ENCODE results near the gene TMEM237. TPM values are rescaled to one million over a fixed set of nuclear protein-coding genes. Genes with fewer than 3 reads are reported as not detected.

Gene TMEM237
- total RNA-seq, 6 donors from 2014 or later, result 8.2 to 17.0 (median 13.9) TPM

DNA sequence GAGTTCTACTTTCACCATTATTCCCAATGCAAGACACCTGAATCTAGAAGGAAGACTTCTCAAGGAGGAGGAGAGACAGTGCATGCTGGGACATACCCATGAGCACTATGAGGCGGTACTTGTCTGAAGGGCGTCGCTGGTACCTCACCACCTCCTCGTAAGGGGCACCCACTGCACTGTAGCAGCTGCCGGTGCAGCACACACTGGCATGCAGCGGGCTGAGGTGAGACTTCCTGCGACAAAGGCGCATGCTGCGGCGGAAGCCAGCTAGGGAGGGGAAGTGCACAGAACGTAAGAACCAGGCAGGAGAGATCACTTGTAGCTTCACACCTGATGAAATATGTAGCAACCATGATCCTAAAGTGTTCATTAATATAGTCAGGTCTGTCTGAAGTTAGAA, 12.8 kb upstream of the TMEM237 start:
- 87 to 88% methylated on average over 11 of the region's 11 CpGs for WGBS, 2 donors
- no peak overlapping the region for H3K27ac ChIP-seq
- H3K4me1 ChIP-seq, result no peaks in the 10 kb centered on the region
- DNase-seq (peak in 1 of 2 donors; percentile 54), ATAC-seq (ENCODE audit: low FRiP score in 2 of 2) (no peak)
- no peak for TF ChIP-seq EP300 (IDR thresholded peaks at IDR 0.05)
- TF ChIP-seq POLR2AphosphoS5 (IDR thresholded peaks at IDR 0.05), result no peak
- no peak for TF ChIP-seq POLR2A (IDR thresholded peaks at IDR 0.05)
- no peak for TF ChIP-seq CTCF (IDR thresholded peaks at IDR 0.05)
- H3K4me3 ChIP-seq, result no peak overlapping the region
- H3K27me3 ChIP-seq, result no peaks in the 10 kb centered on the region
- no peaks in the 10 kb centered on the region for H3K36me3 ChIP-seq
- H3K9me3 ChIP-seq, result no peaks in the 10 kb centered on the region

GRCh38 chr2:201654616-201655384, 11.5 kb upstream of the TMEM237 start:
- TF ChIP-seq CTCF (IDR thresholded peaks at IDR 0.05) (no peak), POLR2A (IDR thresholded peaks at IDR 0.05) (no peak)
- 81 to 82% methylated on average over 5 of the region's 5 CpGs for WGBS, 2 donors
- H3K36me3 ChIP-seq, result no peaks in the 10 kb centered on the region
- no peaks in the 10 kb centered on the region for H3K4me1 ChIP-seq
- DNase-seq (no peak), ATAC-seq (ENCODE audit: low FRiP score in 2 of 2) (peak in 1 of 2 donors; percentile 25)
- no peaks in the 10 kb centered on the region for H3K9me3 ChIP-seq
- no peak overlapping the region for H3K4me3 ChIP-seq
- H3K27me3 ChIP-seq, result no peaks in the 10 kb centered on the region
- H3K27ac ChIP-seq, result no peak overlapping the region

GRCh38 chr2:201653221-201653620, 9.9 kb upstream of the TMEM237 start:
- no peaks in the 10 kb centered on the region for H3K27me3 ChIP-seq
- no peak for ATAC-seq (ENCODE audit: low FRiP score in 2 of 2)
- H3K9me3 ChIP-seq, result no peaks in the 10 kb centered on the region
- 83 to 88% methylated on average over 6 of the region's 6 CpGs for WGBS, 2 donors
- DNase-seq, result no peak
- H3K4me1 ChIP-seq, result no peaks in the 10 kb centered on the region
- no peaks in the 10 kb centered on the region for H3K36me3 ChIP-seq
- peak overlapping the region in 1 of 4 donors; percentile 39 for H3K27ac ChIP-seq
- TF ChIP-seq POLR2AphosphoS5 (IDR thresholded peaks at IDR 0.05), result no peak
- no peak for TF ChIP-seq POLR2A (IDR thresholded peaks at IDR 0.05)
- TF ChIP-seq EP300 (IDR thresholded peaks at IDR 0.05), result no peak
- no peak for TF ChIP-seq CTCF (IDR thresholded peaks at IDR 0.05)
- no peak overlapping the region for H3K4me3 ChIP-seq

GRCh38 chr2:201649442-201649841, 6.1 kb upstream of the TMEM237 start:
- Histone ChIP-seq H3K9me3 (no peaks in the 10 kb centered on the region), H3K4me3 (no peak overlapping the region), H3K36me3 (no peaks in the 10 kb centered on the region), H3K27me3 (no peaks in the 10 kb centered on the region), H3K4me1 (no peaks in the 10 kb centered on the region), H3K27ac (no peak overlapping the region)
- WGBS, 2 donors, result 83 to 92% methylated on average over 2 of the region's 2 CpGs
- TF ChIP-seq POLR2A (IDR thresholded peaks at IDR 0.05) (no peak), POLR2AphosphoS5 (IDR thresholded peaks at IDR 0.05) (no peak), CTCF (IDR thresholded peaks at IDR 0.05) (no peak), EP300 (IDR thresholded peaks at IDR 0.05) (no peak)
- ATAC-seq (ENCODE audit: low FRiP score in 2 of 2), result no peak
- no peak for DNase-seq

DNA sequence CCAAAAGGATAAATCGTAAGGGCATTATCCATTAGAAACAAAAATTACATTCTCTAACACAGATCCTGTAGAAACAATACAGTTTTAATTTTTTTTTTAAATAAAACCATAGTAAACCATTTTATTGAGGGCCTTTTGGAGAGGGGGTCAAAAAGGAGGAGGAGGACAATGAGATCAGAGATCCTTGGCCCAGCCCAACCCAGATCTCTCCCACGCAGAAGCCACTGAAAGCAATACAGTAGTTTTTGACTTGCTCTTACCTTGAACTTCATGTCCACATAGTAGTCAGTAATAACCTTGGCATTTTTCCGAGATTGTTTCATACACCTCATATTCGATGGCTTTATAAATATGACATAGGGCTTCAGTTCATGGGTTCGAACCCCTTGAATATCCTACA, 4.1 kb upstream of the TMEM237 start:
- Histone ChIP-seq H3K4me3 (no peak overlapping the region), H3K27ac (no peak overlapping the region), H3K27me3 (no peaks in the 10 kb centered on the region), H3K4me1 (peaks cover 0 to 8% (median 4%) of the 10 kb centered on the region in 4 donors), H3K9me3 (no peaks in the 10 kb centered on the region), H3K36me3 (no peaks in the 10 kb centered on the region)
- ATAC-seq (ENCODE audit: low FRiP score in 2 of 2), result no peak
- no peak for DNase-seq
- 88 to 93% methylated on average over 5 of the region's 5 CpGs for WGBS, 2 donors
- no peak for TF ChIP-seq CTCF (IDR thresholded peaks at IDR 0.05)
- TF ChIP-seq POLR2AphosphoS5 (IDR thresholded peaks at IDR 0.05), result no peak
- TF ChIP-seq POLR2A (IDR thresholded peaks at IDR 0.05), result no peak
- TF ChIP-seq EP300 (IDR thresholded peaks at IDR 0.05), result no peak
